ENCODE results near the gene MAP1S.

GRCh38 chr19:17687857-17688784 lies 31.2 kb upstream of the MAP1S start, which contains the start of gene UNC13A:
- TF ChIP-seq POLR2A (IDR thresholded peaks at IDR 0.05) (no peak), CTCF (IDR thresholded peaks at IDR 0.05) (no peak)
